ENCODE measurements around the gene SETBP1.

SETBP1 gene

GRCh38 chr18:45116116-45116515, 435.4 kb downstream of the SETBP1 start:
- DNase-seq (ENCODE audit: low spot score) = no peak
